Measurements from ENCODE around the gene FAF1. TPM values are rescaled to one million over a fixed set of nuclear protein-coding genes. Genes with fewer than 3 reads are reported as not detected.

FAF1 gene
- polyA plus RNA-seq, 1 of the 3 experiments (the other 2 are of a cell fraction): 8.7 TPM

DNA sequence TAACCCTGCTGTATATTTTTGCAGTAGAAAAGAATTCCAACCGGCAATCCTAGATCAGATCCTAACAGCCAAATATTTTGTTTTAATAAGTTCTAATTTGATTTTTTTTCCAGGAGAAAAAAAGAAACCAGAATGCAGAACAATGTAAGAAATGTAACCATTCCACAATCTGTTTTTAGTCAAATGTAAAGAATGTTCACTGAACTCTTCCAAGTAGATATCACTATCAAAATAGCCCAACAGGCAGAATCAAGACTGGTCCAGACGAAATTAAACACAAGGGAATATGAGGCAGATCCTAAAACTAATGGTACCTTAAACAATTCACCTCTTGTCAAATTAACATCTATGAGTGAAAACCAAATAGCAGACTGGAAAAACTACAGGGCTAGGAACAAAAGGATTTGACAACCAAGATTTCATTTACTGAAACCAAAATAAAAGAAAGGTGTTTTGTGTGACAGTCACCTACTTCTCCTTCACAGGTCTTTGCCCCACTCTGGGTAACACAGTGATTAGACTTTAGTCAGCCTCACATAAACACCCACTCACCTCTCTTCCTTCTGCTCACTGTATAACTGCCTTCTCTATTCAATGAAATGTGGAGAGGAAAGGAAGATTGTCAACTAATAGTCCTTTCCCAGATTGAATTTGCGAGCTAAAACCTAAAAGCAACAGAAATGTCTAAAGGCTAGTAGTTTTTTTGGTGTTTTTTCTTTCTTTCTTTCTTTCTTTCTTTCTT is 137.9 kb downstream of the FAF1 start:
- POLR2A ChIA-PET: no interaction called here
- no peak for DNase-seq

DNA sequence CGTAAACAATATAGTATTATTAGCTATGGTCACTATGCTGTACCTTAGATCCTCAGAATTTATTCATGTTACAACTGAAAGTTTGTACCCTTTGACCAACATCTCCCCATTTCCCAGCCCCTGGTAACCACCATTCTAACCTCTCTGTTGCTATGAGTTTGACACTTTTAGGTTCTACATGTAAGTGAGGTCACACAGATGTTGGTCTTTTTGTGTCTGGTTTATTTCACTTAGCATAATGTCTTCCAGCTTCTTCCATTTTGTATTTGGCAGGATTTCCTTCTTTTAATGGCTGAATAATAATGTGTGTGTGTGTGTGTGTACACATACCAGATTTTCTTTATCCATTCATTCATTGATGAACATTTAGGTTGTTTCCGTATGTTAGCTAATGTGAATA is 139.5 kb downstream of the FAF1 start:
- Histone ChIP-seq H3F3A (replicated peaks; ENCODE audit: insufficient read depth) (no peaks in the 10 kb centered on the region), H3K79me2 (ENCODE audit: insufficient read depth) (peaks cover 26% of the 10 kb centered on the region; the same call in 1 of the 2 replicates), H3K27ac (ENCODE audit: low read depth in 2 of 2, low read length in 1 of 2) (0 out of 4 replicates have a peak overlapping the region, but pooled peaks of 1 of the 2 experiments have one; percentile 36), H2AFZ (ENCODE audit: low read depth) (no peak overlapping the region), H3K4me1 (ENCODE audit: control insufficient read depth in 1 of 2, insufficient read depth in 2 of 2, low read depth in 1 of 2, low read length in 1 of 2) (peaks cover 0 to 2% of the 10 kb centered on the region in 2 experiments; a peak in 2 of 4 replicates), H3K9me3 (no peaks in the 10 kb centered on the region), H3K4me3 (ENCODE audit: low read depth in 2 of 2, low read length in 1 of 2) (no peak overlapping the region), H3K36me3 (replicated peaks in 1 of 2; ENCODE audit: control insufficient read depth in 1 of 2, insufficient read depth in 2 of 2, low read length in 1 of 2) (no peaks in the 10 kb centered on the region), H3K9ac (no peak overlapping the region), H4K20me1 (ENCODE audit: insufficient read depth) (no peaks in the 10 kb centered on the region), H3K27me3 (ENCODE audit: insufficient read depth) (no peaks in the 10 kb centered on the region), H3K4me2 (no peak overlapping the region), H3K9me2 (0 out of 2 replicates have a peak, but pooled peaks cover 4% of the 10 kb centered on the region)
- CTCF ChIA-PET: no interaction called here
- TF ChIP-seq RCOR1 (IDR thresholded peaks at IDR 0.05; ENCODE audit: low read length) (no peak), TCF12 (IDR thresholded peaks at IDR 0.05) (peak; percentile 7; the same call in 1 of the 2 replicates)
- POLR2A ChIA-PET: no interaction called here
- WGBS (ENCODE audit: low lambda C conversion rate): 90% methylated on average over 2 of the region's 2 CpGs
- no peak for DNase-seq

More for the DNA sequence above, 137.9 kb downstream of the FAF1 start:
- no peak overlapping the region for H2AFZ ChIP-seq (ENCODE audit: low read depth)
- peaks cover 0 to 2% of the 10 kb centered on the region in 2 experiments; a peak in 2 of 4 replicates for H3K4me1 ChIP-seq (ENCODE audit: control insufficient read depth in 1 of 2, insufficient read depth in 2 of 2, low read depth in 1 of 2, low read length in 1 of 2)
- no peaks in the 10 kb centered on the region for H3K27me3 ChIP-seq (ENCODE audit: insufficient read depth)
- H3F3A ChIP-seq (replicated peaks; ENCODE audit: insufficient read depth): no peaks in the 10 kb centered on the region
- CTCF ChIA-PET: interaction anchor here (1.2 to 1.4 kb wide), 2 partner anchors 48 to 370 kb away, joined by 4 read pairs; no protein-coding TSS in a partner anchor
- H3K4me2 ChIP-seq: 0 out of 2 replicates have a peak overlapping the region, but pooled peaks have one; percentile 12
- H3K79me2 ChIP-seq (ENCODE audit: insufficient read depth): peaks cover 25% of the 10 kb centered on the region; the same call in 1 of the 2 replicates
- peak overlapping the region; percentile 2 to 69; a peak in 3 of 4 replicates for H3K27ac ChIP-seq (ENCODE audit: low read depth in 2 of 2, low read length in 1 of 2)
- H3K4me3 ChIP-seq (ENCODE audit: low read depth in 2 of 2, low read length in 1 of 2): no peak overlapping the region; a peak in 1 of 4 replicates
- no peak overlapping the region for H3K9ac ChIP-seq
- no peaks in the 10 kb centered on the region for H3K36me3 ChIP-seq (replicated peaks in 1 of 2; ENCODE audit: control insufficient read depth in 1 of 2, insufficient read depth in 2 of 2, low read length in 1 of 2)
- no peaks in the 10 kb centered on the region for H3K9me3 ChIP-seq
- peak; percentile 27; the same call in 1 of the 2 replicates for TF ChIP-seq TCF12 (IDR thresholded peaks at IDR 0.05)
- no peak for TF ChIP-seq TAF1 (IDR thresholded peaks at IDR 0.05; ENCODE audit: borderline replicate concordance, low read depth, low read length)
- no peaks in the 10 kb centered on the region for H4K20me1 ChIP-seq (ENCODE audit: insufficient read depth)
- H3K9me2 ChIP-seq: 0 out of 2 replicates have a peak, but pooled peaks cover 4% of the 10 kb centered on the region
- 65% methylated on average over 3 of the region's 3 CpGs for WGBS (ENCODE audit: low lambda C conversion rate)

DNA sequence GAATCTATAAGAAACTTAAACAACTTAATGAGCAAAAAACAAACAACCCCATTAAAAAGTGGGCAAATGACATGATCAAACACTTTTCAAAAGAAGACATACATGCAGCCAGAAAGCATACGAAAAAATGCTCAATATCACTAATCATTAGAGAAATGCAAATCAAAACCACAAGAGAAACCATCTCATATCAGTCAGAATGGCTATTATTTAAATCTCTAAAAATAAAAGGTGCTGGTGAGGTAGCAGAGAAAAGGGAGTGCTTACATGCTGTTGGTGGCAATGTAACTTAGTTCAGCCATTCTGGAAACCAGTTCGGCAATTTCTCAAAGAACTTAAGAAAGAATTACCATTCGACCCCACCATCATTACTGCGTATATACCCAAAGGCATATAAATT is 147.7 kb downstream of the FAF1 start:
- no peaks in the 10 kb centered on the region for H3K9me2 ChIP-seq
- H4K20me1 ChIP-seq (ENCODE audit: insufficient read depth): no peaks in the 10 kb centered on the region; the same call in 1 of the 2 replicates
- peaks cover 69% of the 10 kb centered on the region for H3K79me2 ChIP-seq (ENCODE audit: insufficient read depth)
- H3F3A ChIP-seq (replicated peaks; ENCODE audit: insufficient read depth): no peaks in the 10 kb centered on the region
- no peak for DNase-seq
- H3K36me3 ChIP-seq (replicated peaks in 1 of 2; ENCODE audit: control insufficient read depth in 1 of 2, insufficient read depth in 2 of 2, low read length in 1 of 2): no peaks in the 10 kb centered on the region
- H3K9ac ChIP-seq: no peak overlapping the region
- 0 out of 2 replicates have a peak, but pooled peaks cover 3% of the 10 kb centered on the region for H3K9me3 ChIP-seq
- 90% methylated on average over 4 of the region's 4 CpGs for whole genome bisulfite sequencing (ENCODE audit: low lambda C conversion rate)
- no peak overlapping the region for H3K27ac ChIP-seq (ENCODE audit: low read depth in 2 of 2, low read length in 1 of 2)
- CTCF ChIA-PET: no interaction called here
- H3K4me1 ChIP-seq (ENCODE audit: control insufficient read depth in 1 of 2, insufficient read depth in 2 of 2, low read depth in 1 of 2, low read length in 1 of 2): no peaks in the 10 kb centered on the region
- H3K4me3 ChIP-seq (ENCODE audit: low read depth in 2 of 2, low read length in 1 of 2): no peak overlapping the region
- no peak overlapping the region for H2AFZ ChIP-seq (ENCODE audit: low read depth)
- H3K4me2 ChIP-seq: no peak overlapping the region
- H3K27me3 ChIP-seq (ENCODE audit: insufficient read depth): no peaks in the 10 kb centered on the region
- POLR2A ChIA-PET: no interaction called here
- TF ChIP-seq SMC3 (IDR thresholded peaks at IDR 0.05; ENCODE audit: low read depth, low read length) (no peak), RFX5 (IDR thresholded peaks at IDR 0.05; ENCODE audit: low read length) (no peak), FOSL2 (IDR thresholded peaks at IDR 0.05; ENCODE audit: borderline replicate concordance, low read depth) (no peak), GATA2 (CRISPR knock-in tag; IDR thresholded peaks at IDR 0.05) (no peak), RXRA (IDR thresholded peaks at IDR 0.05; ENCODE audit: borderline replicate concordance, low read depth) (no peak), ZBTB33 (IDR thresholded peaks at IDR 0.05; ENCODE audit: borderline replicate concordance, low read depth) (no peak), POLR2AphosphoS5 (IDR thresholded peaks at IDR 0.05; ENCODE audit: low read depth, low read length) (no peak), MXI1 (IDR thresholded peaks at IDR 0.05; ENCODE audit: low read depth, low read length) (no peak), JUND (IDR thresholded peaks at IDR 0.05) (no peak), GABPA (IDR thresholded peaks at IDR 0.05; ENCODE audit: low read depth) (no peak), IRF3 (IDR thresholded peaks at IDR 0.05; ENCODE audit: low read depth, low read length) (no peak), ELF1 (IDR thresholded peaks at IDR 0.05) (no peak), USF1 (IDR thresholded peaks at IDR 0.05; ENCODE audit: borderline replicate concordance, low read depth) (no peak)
- TF ChIP-seq, protein P1, sequence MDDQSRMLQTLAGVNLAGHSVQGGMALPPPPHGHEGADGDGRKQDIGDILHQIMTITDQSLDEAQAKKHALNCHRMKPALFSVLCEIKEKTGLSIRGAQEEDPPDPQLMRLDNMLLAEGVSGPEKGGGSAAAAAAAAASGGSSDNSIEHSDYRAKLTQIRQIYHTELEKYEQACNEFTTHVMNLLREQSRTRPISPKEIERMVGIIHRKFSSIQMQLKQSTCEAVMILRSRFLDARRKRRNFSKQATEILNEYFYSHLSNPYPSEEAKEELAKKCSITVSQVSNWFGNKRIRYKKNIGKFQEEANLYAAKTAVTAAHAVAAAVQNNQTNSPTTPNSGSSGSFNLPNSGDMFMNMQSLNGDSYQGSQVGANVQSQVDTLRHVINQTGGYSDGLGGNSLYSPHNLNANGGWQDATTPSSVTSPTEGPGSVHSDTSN (IDR thresholded peaks at IDR 0.05): no peak
